ENCODE results near the gene VENTX. TPM values are rescaled to one million over a fixed set of nuclear protein-coding genes. Genes with fewer than 3 reads are reported as not detected.

The VENTX gene
- total and polyA plus RNA-seq, 8 donors, result 0.15 to 3.2 (median 0.51) TPM; not detected in 2

DNA sequence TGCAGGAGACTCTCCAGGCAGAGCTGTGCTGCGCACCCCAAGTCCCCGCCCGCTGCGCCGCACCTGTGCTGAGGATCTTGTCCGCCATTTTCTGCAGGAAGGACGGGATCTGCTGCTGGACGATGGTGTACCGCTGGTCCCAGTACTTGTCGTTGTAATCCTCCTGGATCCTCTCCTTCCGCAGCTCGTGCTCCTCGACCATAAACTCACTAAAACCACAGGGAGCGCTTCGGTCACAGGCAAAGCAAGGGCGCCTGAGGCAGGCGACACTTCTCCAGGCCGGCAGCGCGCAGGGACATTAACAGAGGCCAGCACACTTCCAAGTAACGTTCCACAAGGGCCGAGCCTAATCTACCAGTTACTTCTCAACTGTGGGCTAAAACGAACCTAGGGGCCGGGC is 52.1 kb downstream of the VENTX start:
- TF ChIP-seq EP300 (IDR thresholded peaks at IDR 0.05), result no peak
- TF ChIP-seq POLR2A (IDR thresholded peaks at IDR 0.05), result no peak
- TF ChIP-seq, protein P1, sequence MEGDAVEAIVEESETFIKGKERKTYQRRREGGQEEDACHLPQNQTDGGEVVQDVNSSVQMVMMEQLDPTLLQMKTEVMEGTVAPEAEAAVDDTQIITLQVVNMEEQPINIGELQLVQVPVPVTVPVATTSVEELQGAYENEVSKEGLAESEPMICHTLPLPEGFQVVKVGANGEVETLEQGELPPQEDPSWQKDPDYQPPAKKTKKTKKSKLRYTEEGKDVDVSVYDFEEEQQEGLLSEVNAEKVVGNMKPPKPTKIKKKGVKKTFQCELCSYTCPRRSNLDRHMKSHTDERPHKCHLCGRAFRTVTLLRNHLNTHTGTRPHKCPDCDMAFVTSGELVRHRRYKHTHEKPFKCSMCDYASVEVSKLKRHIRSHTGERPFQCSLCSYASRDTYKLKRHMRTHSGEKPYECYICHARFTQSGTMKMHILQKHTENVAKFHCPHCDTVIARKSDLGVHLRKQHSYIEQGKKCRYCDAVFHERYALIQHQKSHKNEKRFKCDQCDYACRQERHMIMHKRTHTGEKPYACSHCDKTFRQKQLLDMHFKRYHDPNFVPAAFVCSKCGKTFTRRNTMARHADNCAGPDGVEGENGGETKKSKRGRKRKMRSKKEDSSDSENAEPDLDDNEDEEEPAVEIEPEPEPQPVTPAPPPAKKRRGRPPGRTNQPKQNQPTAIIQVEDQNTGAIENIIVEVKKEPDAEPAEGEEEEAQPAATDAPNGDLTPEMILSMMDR (IDR thresholded peaks at IDR 0.05), result no peak
- no peak for TF ChIP-seq POLR2AphosphoS5 (IDR thresholded peaks at IDR 0.05)
- 94 to 98% (median 96%) methylated on average over 22 to 24 of the region's 24 CpGs for WGBS, 5 donors
- Histone ChIP-seq H3K4me3 (no peak overlapping the region), H3K9me3 (no peaks in the 10 kb centered on the region), H3K36me3 (peaks cover 81 to 90% (median 90%) of the 10 kb centered on the region in 4 donors), H3K27me3 (no peaks in the 10 kb centered on the region), H3K4me1 (peaks cover 0 to 15% (median 0%) of the 10 kb centered on the region in 4 donors), H3K27ac (no peak overlapping the region)
- intact Hi-C loops (cut with DNase I; ENCODE audit: low total_unique reads), result no loop called here
- no peak for DNase-seq

Other genes starting within 250 kb of the VENTX start
- under 1 TPM in 3 of 5 donors, not detected in 2; under 0.01 to 0.73 (median 0.14) TPM for gene ADGRA1, start 149.9 kb upstream of the VENTX start, total RNA-seq
- gene ADGRA1, start 149.9 kb upstream of the VENTX start, polyA plus RNA-seq, result not detected
- gene KNDC1, start 77.6 kb upstream of the VENTX start, total RNA-seq, result 1 to 10 TPM in 2 of 5 donors, under 1 TPM in 2, not detected in 1; 0.55 to 1.7 (median 0.80) TPM
- gene KNDC1, start 77.6 kb upstream of the VENTX start, polyA plus RNA-seq, result under 1 TPM; 0.05 to 1.00 (median 0.46) TPM
- gene UTF1, start 7.6 kb upstream of the VENTX start, total RNA-seq, result not detected
- gene UTF1, start 7.6 kb upstream of the VENTX start, polyA plus RNA-seq, result not detected
- 10 to 100 TPM in 1 of 5 donors, 1 to 10 TPM in 3, not detected in 1; 3.3 to 50.8 (median 5.0) TPM for gene ADAM8, start 39.0 kb downstream of the VENTX start, total RNA-seq
- gene ADAM8, start 39.0 kb downstream of the VENTX start, polyA plus RNA-seq, result 1 to 10 TPM; 1.8 to 4.4 (median 3.6) TPM
- gene TUBGCP2, start 71.0 kb downstream of the VENTX start, total RNA-seq, result 100 to 1,000 TPM in 1 of 5 donors, 10 to 100 TPM in 4; 18.3 to 117 (median 41.9) TPM
- 10 to 100 TPM; 40.3 to 89.8 (median 68.7) TPM for gene TUBGCP2, start 71.0 kb downstream of the VENTX start, polyA plus RNA-seq
- 10 to 100 TPM; 12.7 to 82.1 (median 27.2) TPM for gene ZNF511, start 71.1 kb downstream of the VENTX start, total RNA-seq
- 10 to 100 TPM; 55.8 to 63.4 (median 60.0) TPM for gene ZNF511, start 71.1 kb downstream of the VENTX start, polyA plus RNA-seq
- 1 to 10 TPM in 2 of 5 donors, not detected in 3; 2.0 to 2.6 TPM for gene CALY, start 99.0 kb downstream of the VENTX start, total RNA-seq
- under 1 TPM in 2 of 3 donors, not detected in 1; 0.44 to 0.78 TPM for gene CALY, start 99.0 kb downstream of the VENTX start, polyA plus RNA-seq
- gene PRAP1, start 109.5 kb downstream of the VENTX start, total RNA-seq, result 10 to 100 TPM in 1 of 5 donors, 1 to 10 TPM in 1, not detected in 3; 4.8 to 13.9 TPM
- gene PRAP1, start 109.5 kb downstream of the VENTX start, polyA plus RNA-seq, result not detected
- gene FUOM, start 120.2 kb downstream of the VENTX start, total RNA-seq, result 10 to 100 TPM in 1 of 5 donors, 1 to 10 TPM in 2, not detected in 2; 6.4 to 16.2 (median 7.2) TPM
- 10 to 100 TPM; 19.6 to 38.3 (median 36.7) TPM for gene FUOM, start 120.2 kb downstream of the VENTX start, polyA plus RNA-seq
- 10 to 100 TPM in 4 of 5 donors, 1 to 10 TPM in 1; 5.3 to 81.7 (median 46.8) TPM for gene ECHS1, start 135.5 kb downstream of the VENTX start, total RNA-seq
- 100 to 1,000 TPM in 2 of 3 donors, 10 to 100 TPM in 1; 99.6 to 103 (median 103) TPM for gene ECHS1, start 135.5 kb downstream of the VENTX start, polyA plus RNA-seq
- 10 to 100 TPM in 4 of 5 donors, 1 to 10 TPM in 1; 3.3 to 40.0 (median 12.9) TPM for gene PAOX, start 141.4 kb downstream of the VENTX start, total RNA-seq
- 10 to 100 TPM in 1 of 3 donors, 1 to 10 TPM in 2; 4.7 to 10.3 (median 6.8) TPM for gene PAOX, start 141.4 kb downstream of the VENTX start, polyA plus RNA-seq
- gene MTG1, start 156.3 kb downstream of the VENTX start, total RNA-seq, result 100 to 1,000 TPM in 3 of 5 donors, 10 to 100 TPM in 2; 36.7 to 177 (median 133) TPM
- 10 to 100 TPM; 38.8 to 52.9 (median 41.3) TPM for gene MTG1, start 156.3 kb downstream of the VENTX start, polyA plus RNA-seq
- not detected for gene SPRN, start 186.8 kb downstream of the VENTX start, total RNA-seq
- gene SPRN, start 186.8 kb downstream of the VENTX start, polyA plus RNA-seq, result 1 to 10 TPM in 1 of 3 donors, under 1 TPM in 1, not detected in 1; 0.18 to 5.2 TPM
- gene SCART1, start 216.1 kb downstream of the VENTX start, total RNA-seq, result 1 to 10 TPM in 4 of 5 donors, under 1 TPM in 1; 0.89 to 9.3 (median 8.1) TPM
- under 1 TPM in 2 of 3 donors, not detected in 1; 0.43 to 0.44 TPM for gene SCART1, start 216.1 kb downstream of the VENTX start, polyA plus RNA-seq